HG03108 (cell line): ENCODE results near the gene ABCF1.
A peak's percentile ranks its signal among the peaks of the same experiment; 100 is the strongest.

Source experiments
- ATAC-seq: cut with Tn5 transposase; IDR thresholded peaks from one replicate; pipeline ENCODE4 v1.9.1; 2021; ENCODE audit warnings: moderate library complexity; ENCODE audit not compliant: unreplicated experiment

Gene ABCF1

GRCh38 chr6:30599625-30600324 lies 28.5 kb downstream of the ABCF1 start:
- no peak for ATAC-seq

- no peak for ATAC-seq
Observed at GRCh38 chr6:30600451-30600961, 29.3 kb downstream of the ABCF1 start.

- no peak for ATAC-seq
Observed at GRCh38 chr6:30601436-30601814, 30.2 kb downstream of the ABCF1 start.

- ATAC-seq: no peak
Observed at GRCh38 chr6:30601815-30602641, 30.8 kb downstream of the ABCF1 start.

GRCh38 chr6:30603961-30604360 lies 32.7 kb downstream of the ABCF1 start:
- no peak for ATAC-seq

GRCh38 chr6:30610065-30610464 lies 38.8 kb downstream of the ABCF1 start:
- ATAC-seq: no peak

GRCh38 chr6:30611150-30611855 lies 40.1 kb downstream of the ABCF1 start:
- ATAC-seq: no peak

- no peak for ATAC-seq
Observed at GRCh38 chr6:30611856-30612194, 40.6 kb downstream of the ABCF1 start.

GRCh38 chr6:30612213-30612612 lies 41.0 kb downstream of the ABCF1 start:
- ATAC-seq: no peak

GRCh38 chr6:30612687-30613248 lies 41.5 kb downstream of the ABCF1 start:
- no peak for ATAC-seq

- ATAC-seq: no peak
Observed at GRCh38 chr6:30613251-30614043, 42.2 kb downstream of the ABCF1 start.

GRCh38 chr6:30614044-30614842 lies 43.0 kb downstream of the ABCF1 start:
- ATAC-seq: no peak

- ATAC-seq: peak; percentile 49
Observed at GRCh38 chr6:30614843-30615218, 43.6 kb downstream of the ABCF1 start.

GRCh38 chr6:30615219-30615957 lies 44.1 kb downstream of the ABCF1 start:
- ATAC-seq: no peak

GRCh38 chr6:30615958-30616810 lies 44.9 kb downstream of the ABCF1 start:
- no peak for ATAC-seq

GRCh38 chr6:30616811-30617564 lies 45.7 kb downstream of the ABCF1 start, which contains the start of gene PPP1R10:
TSS of gene PPP1R10 (minus strand) at chr6:30617243. CDS start at chr6:30609944, 7,299 bp downstream.
- ATAC-seq: peak; percentile 83

- peak; percentile 62 for ATAC-seq
Observed at GRCh38 chr6:30617565-30618269, 46.5 kb downstream of the ABCF1 start, which contains the start of gene MRPS18B. TSS of gene MRPS18B (plus strand) at chr6:30617840. CDS start at chr6:30617866, 26 bp downstream.
